ENCODE results near the gene MPG. TPM values are rescaled to one million over a fixed set of nuclear protein-coding genes. Genes with fewer than 3 reads are reported as not detected.

MPG gene
- total RNA-seq, 1 donor from 2014 or later: 21.2 TPM

GRCh38 chr16:94918-95265 lies 16.9 kb downstream of the MPG start:
- Mint-ChIP-seq H3K27me3 (ENCODE audit: insufficient read depth, low read depth) (peaks cover 10% of the 10 kb centered on the region), H3K4me3 (no peak overlapping the region), H3K9me3 (no peaks in the 10 kb centered on the region), H3K4me1 (no peaks in the 10 kb centered on the region), H3K27ac (no peak overlapping the region), H3K36me3 (peaks cover 4% of the 10 kb centered on the region)
- no peak overlapping the region for H2AFZ ChIP-seq (replicated peaks)
- no peak overlapping the region for H3K4me3 ChIP-seq
- H3K27me3 ChIP-seq: no peaks in the 10 kb centered on the region
- TF ChIP-seq EZH2phosphoT487 (IDR thresholded peaks at IDR 0.05) (no peak), CTCF (IDR thresholded peaks at IDR 0.05) (no peak), EZH2 (IDR thresholded peaks at IDR 0.05) (no peak)
- DNase-seq (ENCODE audit: low spot score): no peak
- H3K27ac ChIP-seq: no peak overlapping the region
- H3K4me1 ChIP-seq: no peaks in the 10 kb centered on the region
- H3K4me2 ChIP-seq: no peak overlapping the region
- no peaks in the 10 kb centered on the region for H3K9me3 ChIP-seq (ENCODE audit: low read depth)
- H4K20me1 ChIP-seq (ENCODE audit: low read depth): peaks cover 7% of the 10 kb centered on the region
- no peaks in the 10 kb centered on the region for H3K36me3 ChIP-seq
- H3K9ac ChIP-seq: no peak overlapping the region
- no peaks in the 10 kb centered on the region for H3K79me2 ChIP-seq (ENCODE audit: low read depth)
- peaks cover 10% of the 10 kb centered on the region for H3F3A ChIP-seq (ENCODE audit: low read depth)

DNA sequence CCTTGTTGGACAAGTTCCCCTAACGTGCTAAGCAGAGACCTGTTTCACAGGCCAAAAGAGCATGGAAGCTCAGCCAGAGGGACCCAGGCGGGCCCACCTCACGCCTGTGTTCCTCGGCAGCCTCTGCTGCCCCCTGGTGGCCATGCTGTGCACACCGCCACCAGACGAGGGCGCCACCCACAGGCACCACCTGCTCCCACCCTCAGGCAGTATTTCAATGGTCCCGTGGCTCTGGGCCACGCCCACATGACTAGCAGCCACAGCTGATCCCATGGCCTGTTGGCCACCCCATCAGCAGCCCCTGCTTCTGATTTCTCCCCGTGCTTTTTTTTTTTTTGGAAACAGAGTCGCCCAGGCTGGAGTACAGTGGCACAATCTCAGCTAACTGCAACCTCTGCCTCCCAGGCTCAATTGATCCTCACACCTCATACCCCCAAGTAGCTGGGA lies 18.9 kb downstream of the MPG start:
- peaks cover 2% of the 10 kb centered on the region for H3K36me3 Mint-ChIP-seq

DNA sequence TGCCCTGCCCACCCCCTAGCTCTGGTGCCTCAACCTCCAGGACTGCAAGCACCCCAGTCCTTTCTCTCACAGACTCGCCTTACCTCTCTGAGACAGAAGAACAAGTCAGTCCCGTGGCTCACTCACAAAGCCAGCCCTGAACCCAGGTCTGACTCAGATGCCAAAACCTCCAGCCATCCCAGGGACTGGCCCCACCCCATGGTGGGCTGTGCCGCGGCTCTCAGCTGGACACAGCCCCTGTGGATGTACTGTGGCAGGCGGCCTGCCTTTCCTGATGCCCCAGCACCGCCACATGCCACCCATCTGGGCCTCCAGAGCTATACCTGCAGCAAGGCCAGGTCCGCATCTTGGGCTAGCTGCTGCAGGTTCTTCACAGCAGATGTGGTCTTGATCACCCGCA lies 19.8 kb downstream of the MPG start:
- no peak overlapping the region for H2AFZ ChIP-seq (replicated peaks)
- Mint-ChIP-seq H3K9me3 (no peaks in the 10 kb centered on the region), H3K27ac (no peak overlapping the region)

More for the DNA sequence above, 18.9 kb downstream of the MPG start:
- Histone ChIP-seq H3K4me3 (no peak overlapping the region), H3K4me2 (no peak overlapping the region), H3F3A (ENCODE audit: low read depth) (peaks cover 5% of the 10 kb centered on the region), H3K9me3 (ENCODE audit: low read depth) (no peaks in the 10 kb centered on the region), H3K27me3 (no peaks in the 10 kb centered on the region), H3K9ac (no peak overlapping the region), H3K27ac (no peak overlapping the region), H3K4me1 (no peaks in the 10 kb centered on the region), H3K36me3 (no peaks in the 10 kb centered on the region), H2AFZ (replicated peaks) (no peak overlapping the region), H3K79me2 (ENCODE audit: low read depth) (no peaks in the 10 kb centered on the region), H4K20me1 (ENCODE audit: low read depth) (peaks cover 7% of the 10 kb centered on the region)
- H3K27me3 Mint-ChIP-seq (ENCODE audit: insufficient read depth, low read depth): peaks cover 6% of the 10 kb centered on the region
- H3K9me3 Mint-ChIP-seq: no peaks in the 10 kb centered on the region
- peak; percentile 96 for DNase-seq (ENCODE audit: low spot score)
- TF ChIP-seq EZH2 (IDR thresholded peaks at IDR 0.05) (no peak), EZH2phosphoT487 (IDR thresholded peaks at IDR 0.05) (no peak), CTCF (IDR thresholded peaks at IDR 0.05) (peak; percentile 95)
- peak overlapping the region; percentile 62 for H3K4me3 Mint-ChIP-seq
- H3K4me1 Mint-ChIP-seq: no peaks in the 10 kb centered on the region
- no peak overlapping the region for H3K27ac Mint-ChIP-seq

More for the DNA sequence above, 19.8 kb downstream of the MPG start:
- Histone ChIP-seq H3F3A (ENCODE audit: low read depth) (peaks cover 5% of the 10 kb centered on the region), H3K27ac (no peak overlapping the region), H3K9me3 (ENCODE audit: low read depth) (no peaks in the 10 kb centered on the region), H3K4me3 (no peak overlapping the region), H4K20me1 (ENCODE audit: low read depth) (peaks cover 7% of the 10 kb centered on the region), H3K79me2 (ENCODE audit: low read depth) (no peaks in the 10 kb centered on the region), H3K9ac (no peak overlapping the region), H3K4me1 (no peaks in the 10 kb centered on the region), H3K36me3 (no peaks in the 10 kb centered on the region), H3K27me3 (no peaks in the 10 kb centered on the region), H3K4me2 (no peak overlapping the region)
- H3K27me3 Mint-ChIP-seq (ENCODE audit: insufficient read depth, low read depth): peaks cover 6% of the 10 kb centered on the region
- no peak for DNase-seq (ENCODE audit: low spot score)
- H3K4me1 Mint-ChIP-seq: no peaks in the 10 kb centered on the region
- no peak overlapping the region for H3K4me3 Mint-ChIP-seq
- TF ChIP-seq EZH2phosphoT487 (IDR thresholded peaks at IDR 0.05) (no peak), EZH2 (IDR thresholded peaks at IDR 0.05) (no peak), CTCF (IDR thresholded peaks at IDR 0.05) (no peak)
- peaks cover 2% of the 10 kb centered on the region for H3K36me3 Mint-ChIP-seq
